ENCODE measurements around the gene ARHGAP18. TPM values are rescaled to one million over a fixed set of nuclear protein-coding genes. Genes with fewer than 3 reads are reported as not detected.

Gene ARHGAP18
- total RNA-seq, 1 experiment from 2014 or later = 2.4 TPM

- no peaks in the 10 kb centered on the region for H3K4me1 ChIP-seq (ENCODE audit: insufficient read depth, low read length)
- no peak for DNase-seq
- H3K56ac ChIP-seq (ENCODE audit: insufficient read length, low read depth, low read length) = no peak overlapping the region
- Mint-ChIP-seq H3K4me3 (no peak overlapping the region), H3K36me3 (ENCODE audit: insufficient read depth in 1 of 3, low read depth in 3 of 3) (no peaks in the 10 kb centered on the region), H3K27ac (no peak overlapping the region; a peak in 1 of 7 replicates), H3K27me3 (ENCODE audit: low read depth) (peaks cover 1% of the 10 kb centered on the region; the same call in 1 of the 2 replicates), H3K4me1 (peaks cover 3 to 5% of the 10 kb centered on the region in 2 experiments; a peak in 3 of 4 replicates), H3K9me3 (no peaks in the 10 kb centered on the region)
- no peak overlapping the region for H2BK120ac ChIP-seq (ENCODE audit: low read depth, low read length, poor library complexity, severe bottlenecking)
- no peaks in the 10 kb centered on the region for H3K9me3 ChIP-seq (ENCODE audit: control insufficient read depth, low read depth, low read length)
- no peak overlapping the region for H2BK20ac ChIP-seq (ENCODE audit: low read depth, low read length, poor library complexity, severe bottlenecking)
- no peak overlapping the region for H2BK15ac ChIP-seq (ENCODE audit: low read depth, low read length)
- H3K23me2 ChIP-seq (ENCODE audit: insufficient read length, low read depth, low read length, poor library complexity, severe bottlenecking) = no peaks in the 10 kb centered on the region
- H2AFZ ChIP-seq (ENCODE audit: low read length) = no peak overlapping the region
- WGBS (ENCODE audit: extremely low coverage, insufficient read length, low lambda C conversion rate) = no CpG with 5 or more reads among the region's 2 CpGs
- H2BK5ac ChIP-seq (ENCODE audit: insufficient read length, low read length) = no peak overlapping the region
- no peak overlapping the region for H3K4me2 ChIP-seq (ENCODE audit: insufficient read depth, insufficient read length, low read length)
- H3K27ac ChIP-seq (ENCODE audit: insufficient read length, low read depth, low read length) = no peak overlapping the region
- no peak overlapping the region for H3K9ac ChIP-seq (ENCODE audit: extremely low read depth, insufficient read length, low read length)
- no peak overlapping the region for H3K18ac ChIP-seq (ENCODE audit: insufficient read length, low read depth, low read length)
- H4K8ac ChIP-seq (replicated peaks; ENCODE audit: insufficient read length, low read depth, low read length) = no peak overlapping the region
- TF ChIP-seq CTCF (conservative IDR thresholded peaks at IDR 0.05) = no peak
- H2AK5ac ChIP-seq (ENCODE audit: insufficient read length, low read length) = no peak overlapping the region
- no peak overlapping the region for H4K91ac ChIP-seq (ENCODE audit: insufficient read length, low read depth, low read length)
- H3K4ac ChIP-seq (ENCODE audit: low read depth, low read length) = no peak overlapping the region
- H3K14ac ChIP-seq (ENCODE audit: insufficient read depth, low read length) = no peak overlapping the region
- no peaks in the 10 kb centered on the region for H3K79me2 ChIP-seq (ENCODE audit: insufficient read depth, low read length)
- no peak overlapping the region for H3K23ac ChIP-seq (ENCODE audit: insufficient read length, low read depth, low read length)
- H4K20me1 ChIP-seq (ENCODE audit: control insufficient read depth, insufficient read depth, insufficient read length) = no peaks in the 10 kb centered on the region
- H3K27me3 ChIP-seq (ENCODE audit: insufficient read depth, low read length) = no peaks in the 10 kb centered on the region
- no peaks in the 10 kb centered on the region for H3K79me1 ChIP-seq (ENCODE audit: insufficient read depth, low read depth, low read length, poor library complexity, severe bottlenecking)
- no peak overlapping the region for H4K5ac ChIP-seq (ENCODE audit: insufficient read length, low read depth, low read length)
- H2BK12ac ChIP-seq (ENCODE audit: insufficient read length, low read depth, low read length) = no peak overlapping the region
- H3T11ph ChIP-seq (ENCODE audit: low read length) = no peak overlapping the region
Measured at GRCh38 chr6:129552413-129552812, 157.6 kb downstream of the ARHGAP18 start.
